ENCODE data around the gene CDK11B.
"Not testable (repeated sequence)": the region's sequence is repeated elsewhere in the genome, so short reads cannot be mapped to it uniquely, and the experiment has no call there.

The CDK11B gene

DNA sequence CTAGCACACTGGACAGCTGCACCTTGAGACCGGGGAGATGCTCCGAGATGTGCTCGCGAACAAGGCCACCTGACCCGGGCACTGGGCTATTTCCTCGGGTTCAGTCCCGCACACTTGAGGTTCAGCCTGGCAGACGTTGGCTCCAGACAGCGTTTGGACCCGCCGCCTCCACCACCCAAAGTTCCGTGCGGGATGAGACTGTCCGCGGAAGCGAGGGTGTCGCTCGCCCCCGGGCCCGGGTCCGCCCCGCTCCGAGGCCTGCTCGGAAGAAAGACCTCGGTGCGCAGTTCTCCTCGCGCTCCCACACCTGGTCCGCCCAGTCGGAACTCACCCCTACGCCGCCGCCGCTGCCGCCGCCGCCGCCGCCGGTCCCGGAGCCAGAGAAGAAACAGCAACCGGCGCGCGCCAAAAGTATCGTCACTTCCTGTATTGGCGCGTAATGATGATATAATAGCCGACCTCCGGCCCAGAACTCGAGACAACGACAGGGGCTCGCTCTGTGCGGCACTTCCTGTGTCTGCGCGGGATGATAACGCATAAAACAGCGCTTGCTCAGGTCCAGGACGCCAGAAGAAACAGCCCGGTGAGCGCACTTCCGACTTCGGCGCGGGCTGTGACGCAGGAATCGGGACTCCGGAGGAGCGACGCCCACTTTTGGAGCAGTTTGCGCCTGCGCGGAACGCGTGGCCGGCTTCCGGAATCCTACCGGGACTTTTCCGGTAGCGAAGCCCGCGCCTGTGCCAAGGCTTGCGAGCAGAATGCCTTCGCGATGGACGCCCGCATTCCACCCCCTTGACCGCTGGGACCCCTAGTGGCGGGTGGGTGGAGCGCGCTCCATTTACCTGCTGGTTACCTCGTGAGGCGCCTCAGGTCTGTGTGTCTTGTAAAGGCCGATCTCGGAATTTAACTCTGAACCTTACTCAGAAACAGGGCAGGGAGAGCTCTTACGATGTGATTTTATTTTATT is at the start of gene CDK11B:
TSS of gene CDK11B (minus strand) at position 422 of the 967 bp plus-strand sequence. CDS start 1,519 bp downstream, outside the sequence.
- peak; percentile 92 to 98 for DNase-seq (ENCODE audit: low read depth in 2 of 2)

DNA sequence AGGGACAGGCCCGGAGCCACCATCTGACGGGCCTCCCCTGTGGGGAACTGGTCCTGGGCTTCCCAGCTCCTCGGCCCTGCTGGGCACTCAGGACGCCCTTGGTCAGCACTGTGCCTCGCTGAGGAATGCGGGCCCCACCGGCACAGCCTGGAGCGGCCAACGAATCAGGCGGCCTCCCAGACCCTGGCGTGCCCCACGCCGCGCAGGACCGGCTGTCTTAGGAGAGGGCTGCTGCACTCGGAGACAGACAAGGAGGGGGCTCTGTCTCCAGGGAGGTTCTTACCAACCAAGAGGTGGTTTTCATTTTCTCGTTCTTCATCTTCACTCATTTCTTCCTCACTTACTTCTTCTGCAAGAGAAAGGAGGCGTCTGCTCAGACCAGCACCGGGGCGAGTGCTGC is 49.1 kb upstream of the CDK11B start:
- not testable (repeated sequence) for DNase-seq (ENCODE audit: low read depth in 2 of 2)

DNA sequence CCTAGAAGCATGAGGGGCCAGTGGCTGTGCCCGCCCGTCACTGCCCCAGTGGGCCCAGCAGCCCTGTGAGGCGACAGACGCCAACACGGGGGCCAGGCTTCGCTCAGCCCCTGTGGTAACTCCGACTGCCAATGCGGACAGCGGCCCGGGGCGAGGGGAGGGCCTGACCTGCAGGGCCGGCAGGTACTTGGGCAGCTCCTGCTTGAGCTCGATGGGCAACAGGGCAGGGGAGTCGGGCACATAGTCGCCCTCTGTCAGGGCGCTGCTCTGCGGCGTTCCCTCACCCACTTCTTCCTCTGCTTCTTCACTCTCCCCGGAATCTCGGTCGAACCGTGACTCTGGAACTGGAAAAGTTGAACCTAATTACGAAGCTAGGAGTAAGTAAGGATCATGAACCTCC is 48.4 kb upstream of the CDK11B start:
- DNase-seq (ENCODE audit: low read depth in 2 of 2): not testable (repeated sequence)

DNA sequence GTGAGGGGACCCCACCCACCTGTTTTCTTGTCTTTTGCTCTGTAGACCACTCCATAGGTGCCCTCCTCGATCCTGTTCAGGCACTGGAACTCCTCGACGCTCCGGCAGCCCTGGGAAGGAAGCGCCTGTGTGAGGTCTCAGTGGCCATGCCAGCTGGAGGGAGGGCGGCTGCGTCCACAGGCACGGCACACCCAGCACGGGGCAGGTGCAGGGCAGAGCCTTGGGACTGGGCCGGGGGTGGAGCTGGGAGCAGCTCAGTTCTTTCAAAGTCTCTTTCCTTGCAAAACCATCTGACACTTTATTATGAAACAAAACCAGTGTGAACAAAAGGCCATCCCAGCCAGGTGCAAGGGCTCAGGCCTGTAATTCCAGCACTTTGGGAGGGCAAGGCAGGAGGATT is 46.8 kb upstream of the CDK11B start:
- DNase-seq (ENCODE audit: low read depth in 2 of 2): not testable (repeated sequence)

GRCh38 chr1:1704284-1704957 is 45.6 kb upstream of the CDK11B start:
- DNase-seq (ENCODE audit: low read depth in 2 of 2): not testable (repeated sequence)

GRCh38 chr1:1703796-1704195 is 45.0 kb upstream of the CDK11B start:
- no peak for DNase-seq (ENCODE audit: low read depth in 2 of 2)

GRCh38 chr1:1702506-1702905 is 43.7 kb upstream of the CDK11B start:
- not testable (repeated sequence) for DNase-seq (ENCODE audit: low read depth in 2 of 2)

DNA sequence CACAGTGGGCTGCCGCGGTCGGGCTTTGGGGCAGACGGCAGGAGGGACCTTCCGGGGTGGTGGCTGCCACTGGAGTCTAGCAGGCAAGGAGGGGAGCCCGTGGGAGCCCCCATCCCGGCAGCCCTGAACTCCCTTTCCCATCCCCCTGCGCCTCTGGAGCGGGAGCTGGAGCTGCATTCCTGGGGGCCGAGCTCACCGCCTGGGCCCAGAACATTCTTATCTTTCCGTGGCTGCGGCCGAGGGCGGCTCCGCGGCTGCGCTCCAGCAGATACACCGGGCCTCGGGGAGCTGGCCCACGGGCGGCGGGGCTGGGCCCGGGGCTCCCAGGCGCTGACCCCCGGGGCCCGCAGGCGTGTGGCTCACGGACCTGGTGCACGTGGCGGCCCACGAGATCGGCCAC is 41.8 kb upstream of the CDK11B start:
- DNase-seq (ENCODE audit: low read depth in 2 of 2): not testable (repeated sequence)

DNA sequence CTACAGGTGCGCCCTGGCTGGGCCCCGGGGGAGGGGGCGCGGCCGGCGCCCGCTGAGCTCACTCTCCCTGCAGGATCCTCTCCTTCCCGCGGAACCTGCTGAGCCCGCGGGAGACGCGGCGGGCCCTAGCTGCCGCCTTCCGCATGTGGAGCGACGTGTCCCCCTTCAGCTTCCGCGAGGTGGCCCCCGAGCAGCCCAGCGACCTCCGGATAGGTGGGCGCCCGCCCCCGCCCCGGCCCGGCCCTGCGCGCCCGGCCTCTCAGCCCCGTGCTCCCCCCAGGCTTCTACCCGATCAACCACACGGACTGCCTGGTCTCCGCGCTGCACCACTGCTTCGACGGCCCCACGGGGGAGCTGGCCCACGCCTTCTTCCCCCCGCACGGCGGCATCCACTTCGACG is 41.3 kb upstream of the CDK11B start:
- not testable (repeated sequence) for DNase-seq (ENCODE audit: low read depth in 2 of 2)

- DNase-seq (ENCODE audit: low read depth in 2 of 2): not testable (repeated sequence)
Measured at GRCh38 chr1:1699061-1699460, 40.3 kb upstream of the CDK11B start.

- DNase-seq (ENCODE audit: low read depth in 2 of 2): not testable (repeated sequence)
Measured at GRCh38 chr1:1697358-1698183, 38.8 kb upstream of the CDK11B start.

DNA sequence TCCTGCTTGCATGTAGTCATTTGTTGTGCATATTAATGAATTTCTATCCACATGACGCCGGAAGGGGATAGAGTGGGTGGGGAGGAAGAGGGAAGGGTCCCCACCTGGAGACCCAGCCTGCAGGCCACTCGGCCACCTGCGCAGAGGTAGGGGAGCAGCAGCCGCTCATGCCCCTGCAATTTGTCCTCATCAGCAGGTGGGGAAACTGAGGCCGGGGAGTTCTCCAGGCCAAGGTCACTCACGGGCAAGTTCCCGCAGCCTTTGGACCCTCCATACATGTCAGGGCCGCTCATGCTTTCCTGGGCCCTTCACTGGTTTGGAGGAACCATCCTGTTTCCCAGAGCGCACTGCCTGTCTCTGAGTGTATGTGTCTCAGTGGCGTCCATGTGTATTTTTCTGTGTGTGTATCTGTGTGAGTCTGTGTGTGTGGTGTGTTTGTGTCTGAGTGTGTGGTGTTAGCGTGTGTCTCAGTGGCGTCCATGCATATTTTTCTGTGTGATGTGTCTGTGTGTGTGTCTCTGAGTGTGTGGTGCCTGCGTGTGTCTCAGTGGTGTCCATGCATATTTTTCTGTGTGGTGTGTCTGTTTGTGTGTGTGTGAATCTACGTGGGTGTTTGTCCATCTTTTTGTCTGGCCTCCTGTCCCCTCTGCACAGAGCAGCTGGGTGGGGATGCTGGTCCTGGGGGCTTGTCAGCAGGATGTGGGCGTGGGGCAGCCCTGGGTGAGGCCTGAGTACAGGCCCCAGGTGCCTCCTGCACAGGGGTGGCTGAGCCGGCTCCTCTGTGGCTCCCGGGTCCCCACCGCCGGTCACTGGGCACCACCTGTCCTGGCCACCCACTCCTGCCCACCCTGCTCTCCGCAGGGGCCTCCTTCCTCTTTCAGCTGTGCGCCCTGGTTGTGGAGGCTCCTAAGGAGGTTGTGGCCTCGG is 37.9 kb upstream of the CDK11B start:
- DNase-seq (ENCODE audit: low read depth in 2 of 2): not testable (repeated sequence)

DNA sequence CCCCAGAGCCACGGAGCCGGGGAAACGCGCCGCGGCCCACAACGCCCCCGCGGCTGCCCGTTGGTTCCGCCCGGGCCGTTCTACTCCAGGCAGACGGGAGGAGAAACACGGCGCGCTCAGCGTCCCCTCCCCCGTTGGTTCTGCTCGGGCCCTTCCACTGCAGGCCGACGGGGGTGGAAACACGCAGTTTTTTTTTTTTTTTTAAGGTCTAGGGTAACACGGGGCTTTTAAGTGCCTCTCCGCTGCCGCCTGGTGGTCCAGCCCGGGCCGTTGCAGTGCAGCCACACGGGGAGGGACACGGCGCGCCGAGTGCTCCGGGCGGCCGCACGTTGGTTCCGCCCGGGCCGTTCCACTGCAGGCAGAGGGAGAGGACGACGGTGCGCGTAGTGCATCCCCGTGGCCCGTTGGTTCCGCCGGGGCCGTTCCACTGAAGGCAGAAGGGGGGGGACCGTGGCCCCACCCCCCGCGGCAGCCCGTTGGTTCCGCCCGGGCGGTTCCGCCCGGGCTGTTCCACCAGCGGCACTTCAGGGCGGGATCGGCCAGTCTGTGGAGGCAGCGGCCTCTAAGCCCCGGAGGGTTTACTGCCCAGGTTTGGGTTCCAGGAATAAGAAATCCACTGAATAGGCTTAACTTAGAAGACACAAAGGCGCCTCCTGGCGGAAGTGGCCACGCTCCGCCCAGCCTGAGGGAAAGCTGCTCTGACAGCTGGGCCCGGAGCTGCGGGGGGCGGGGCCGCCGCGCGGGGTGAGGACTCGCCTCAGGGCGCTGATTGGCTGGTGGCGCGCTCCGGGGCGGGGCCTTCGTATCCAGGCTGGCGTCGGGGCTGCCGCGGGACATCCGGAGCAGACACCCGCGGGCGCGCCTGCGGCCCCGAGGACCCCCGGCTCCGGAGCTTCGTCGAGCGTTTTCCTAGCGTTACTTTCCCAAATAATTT is 34.2 kb upstream of the CDK11B start, which contains the start of gene SLC35E2B:
TSS of gene SLC35E2B (minus strand) at position 82 of the 934 bp plus-strand sequence. CDS start 16,096 bp downstream, outside the sequence.
- DNase-seq (ENCODE audit: low read depth in 2 of 2): peak; percentile 88 to 95

DNA sequence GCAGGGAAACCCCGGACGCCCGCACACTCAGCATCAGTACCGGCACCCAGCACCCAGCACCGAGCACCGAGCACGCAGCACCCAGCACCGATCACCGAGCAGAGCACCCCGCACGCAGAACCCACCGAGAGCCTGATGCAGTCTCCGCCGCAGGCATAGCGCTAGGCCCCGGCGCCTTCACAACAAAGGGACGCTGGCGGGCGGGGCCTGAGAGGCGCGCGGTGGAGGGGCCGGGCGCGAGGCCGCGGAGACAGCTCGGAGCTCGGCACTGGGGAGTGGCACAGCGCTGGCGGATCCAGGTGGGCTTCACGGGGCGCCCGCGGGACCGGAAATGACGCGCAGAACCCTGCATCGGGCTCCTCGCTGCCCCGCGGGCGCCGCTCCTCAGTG is 33.5 kb upstream of the CDK11B start:
- peak; percentile 42 to 82 for DNase-seq (ENCODE audit: low read depth in 2 of 2)

DNA sequence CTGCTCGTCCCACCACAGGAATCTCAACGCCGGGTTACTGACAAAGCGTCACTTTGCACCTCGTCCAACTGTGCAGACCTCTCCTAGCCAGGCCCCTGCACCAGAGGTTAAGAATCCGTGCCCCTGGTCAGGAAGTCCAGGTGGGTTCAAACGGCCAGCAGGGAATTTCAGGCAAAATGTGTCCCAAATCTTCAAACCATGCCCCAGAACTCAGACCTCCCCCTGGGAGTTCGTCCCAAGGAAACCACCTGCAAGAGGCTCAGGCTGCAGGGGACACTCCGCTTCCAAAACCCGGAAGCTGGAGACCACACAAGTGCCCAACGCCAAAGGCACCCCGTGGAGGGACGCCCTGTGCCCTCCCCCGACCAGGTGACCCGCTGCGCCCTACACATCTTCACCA is 32.6 kb upstream of the CDK11B start:
- not testable (repeated sequence) for DNase-seq (ENCODE audit: low read depth in 2 of 2)

DNA sequence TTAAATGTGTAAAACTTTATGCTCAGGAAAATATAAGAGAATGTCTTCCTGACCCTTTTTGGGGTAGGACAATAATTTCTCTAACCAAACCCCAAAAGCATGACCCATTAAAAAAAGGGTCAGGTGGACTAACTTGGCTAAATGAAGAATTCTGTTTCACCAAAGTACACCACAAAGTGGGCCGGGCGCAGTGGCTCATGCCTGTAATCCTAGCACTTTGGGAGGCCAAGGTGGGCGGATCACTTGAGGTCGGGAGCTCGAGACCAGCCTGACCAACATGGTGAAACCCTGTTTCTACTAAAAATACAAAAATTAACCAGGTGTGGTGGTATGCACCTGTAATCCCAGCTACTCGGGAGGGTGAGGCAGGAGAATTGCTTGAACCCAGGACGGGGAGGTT is 30.7 kb upstream of the CDK11B start:
- DNase-seq (ENCODE audit: low read depth in 2 of 2): not testable (repeated sequence)

- DNase-seq (ENCODE audit: low read depth in 2 of 2): no peak
Measured at GRCh38 chr1:1687846-1688245, 29.0 kb upstream of the CDK11B start.

GRCh38 chr1:1684031-1684681 is 25.4 kb upstream of the CDK11B start:
- no peak for DNase-seq (ENCODE audit: low read depth in 2 of 2)

Data from stimulated activated CD8-positive, alpha-beta memory T cell treated with anti-CD3 and anti-CD28 coated beads, Interleukin-7, amount 100 ng/mL, for 4 hours (primary cell).